Measurements from ENCODE around the gene KCTD5. TPM values are rescaled to one million over a fixed set of nuclear protein-coding genes. Genes with fewer than 3 reads are reported as not detected.
"Not testable (repeated sequence)": the region's sequence is repeated elsewhere in the genome, so short reads cannot be mapped to it uniquely, and the experiment has no call there.

KCTD5 gene
- polyA plus RNA-seq, 10 donors, result 18.5 to 22.9 (median 20.6) TPM

DNA sequence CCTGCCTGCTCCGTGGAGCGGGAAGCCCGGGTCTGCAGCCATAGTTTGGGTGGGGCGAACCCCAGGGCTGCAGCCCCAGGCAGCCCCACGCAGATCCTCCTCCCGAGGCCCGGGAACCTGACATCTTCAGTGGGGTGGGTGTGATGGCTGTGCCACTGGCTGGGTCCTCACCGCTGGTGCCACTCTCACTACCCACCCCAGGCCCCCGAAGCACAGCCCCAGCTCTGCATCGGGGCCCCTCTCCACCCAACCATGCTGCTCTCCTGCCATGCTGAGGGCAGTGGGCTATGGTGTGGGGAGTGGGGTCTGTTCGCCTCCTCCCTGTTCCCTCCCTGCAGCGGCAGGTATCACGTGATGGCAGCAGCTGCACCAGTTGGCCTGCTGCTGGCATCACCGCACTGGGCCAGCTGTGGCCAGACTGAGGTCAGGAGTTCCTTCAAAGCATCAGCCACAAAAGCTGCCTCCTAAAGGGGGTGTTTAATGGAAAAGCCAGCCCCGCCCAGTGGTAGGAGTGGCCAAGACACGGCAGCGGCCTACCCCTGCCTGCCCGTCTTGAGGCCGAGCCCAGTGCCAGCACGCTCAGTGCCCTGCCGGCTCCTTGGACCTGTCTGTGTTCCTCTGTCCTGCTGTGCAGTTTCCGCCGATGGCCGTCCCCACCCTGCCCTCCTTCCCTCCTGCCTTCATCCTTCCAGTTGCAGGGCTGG is 10.8 kb downstream of the KCTD5 start:
- peak; percentile 38 to 63 (median 40) for DNase-seq

DNA sequence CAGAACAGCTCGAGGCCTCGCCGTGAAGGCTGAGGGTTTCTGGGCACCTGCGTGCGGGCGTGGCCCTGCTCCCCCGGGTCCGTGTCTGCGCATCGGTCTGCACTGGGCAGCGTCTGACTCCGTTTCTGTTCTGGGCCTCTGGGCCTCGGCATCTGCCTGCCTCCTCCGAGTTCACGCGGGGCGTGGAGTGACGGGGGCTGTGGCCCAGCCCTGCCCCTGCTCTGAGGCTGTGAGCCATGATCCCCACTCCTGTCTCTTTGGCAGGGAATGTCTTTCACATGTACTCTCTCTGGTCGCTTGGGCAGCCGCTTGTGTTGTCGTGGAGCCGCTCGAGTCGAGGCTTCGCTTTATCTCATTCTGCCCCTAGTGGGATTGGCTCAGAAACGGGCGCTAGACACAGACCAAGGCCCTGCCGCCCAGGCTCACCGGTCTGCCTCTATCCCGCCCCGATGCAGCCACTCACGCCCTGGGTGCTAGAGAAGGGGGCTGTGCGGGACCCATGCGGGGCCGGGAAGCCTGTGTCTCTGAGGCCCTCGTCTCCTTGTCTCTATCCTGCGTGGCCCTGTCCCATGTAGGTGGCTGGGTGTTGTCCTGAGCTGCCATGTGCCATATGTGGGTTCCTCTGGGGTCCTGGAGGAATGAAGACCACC is 14.4 kb downstream of the KCTD5 start:
- DNase-seq, result not testable (repeated sequence)

DNA sequence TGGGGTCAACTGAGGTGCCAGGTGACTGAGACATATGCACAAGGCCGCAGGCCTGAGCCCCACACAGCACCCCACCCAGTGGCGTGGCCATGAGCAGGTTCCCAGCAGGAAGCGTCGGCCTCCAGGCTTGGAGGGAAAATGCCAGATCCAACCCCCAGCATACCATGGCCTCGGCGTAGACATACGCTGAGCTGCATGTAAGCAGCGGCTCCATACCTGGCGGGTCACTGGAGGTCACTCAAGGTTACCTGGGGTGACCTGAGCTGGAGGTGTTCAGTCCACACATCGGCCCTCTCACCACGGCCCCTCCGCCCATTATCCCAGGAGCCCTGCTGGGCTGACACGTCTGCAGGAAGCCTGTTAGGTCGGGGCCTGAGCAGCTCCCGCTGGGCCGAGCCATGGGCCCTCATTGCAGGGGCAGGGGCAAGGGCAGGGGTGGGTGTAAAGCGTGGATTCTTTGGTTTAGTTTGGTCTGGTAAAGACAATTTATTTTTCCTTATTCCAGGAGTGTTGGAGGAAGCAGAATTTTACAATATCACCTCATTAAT is 15.2 kb downstream of the KCTD5 start:
- DNase-seq, result no peak

DNA sequence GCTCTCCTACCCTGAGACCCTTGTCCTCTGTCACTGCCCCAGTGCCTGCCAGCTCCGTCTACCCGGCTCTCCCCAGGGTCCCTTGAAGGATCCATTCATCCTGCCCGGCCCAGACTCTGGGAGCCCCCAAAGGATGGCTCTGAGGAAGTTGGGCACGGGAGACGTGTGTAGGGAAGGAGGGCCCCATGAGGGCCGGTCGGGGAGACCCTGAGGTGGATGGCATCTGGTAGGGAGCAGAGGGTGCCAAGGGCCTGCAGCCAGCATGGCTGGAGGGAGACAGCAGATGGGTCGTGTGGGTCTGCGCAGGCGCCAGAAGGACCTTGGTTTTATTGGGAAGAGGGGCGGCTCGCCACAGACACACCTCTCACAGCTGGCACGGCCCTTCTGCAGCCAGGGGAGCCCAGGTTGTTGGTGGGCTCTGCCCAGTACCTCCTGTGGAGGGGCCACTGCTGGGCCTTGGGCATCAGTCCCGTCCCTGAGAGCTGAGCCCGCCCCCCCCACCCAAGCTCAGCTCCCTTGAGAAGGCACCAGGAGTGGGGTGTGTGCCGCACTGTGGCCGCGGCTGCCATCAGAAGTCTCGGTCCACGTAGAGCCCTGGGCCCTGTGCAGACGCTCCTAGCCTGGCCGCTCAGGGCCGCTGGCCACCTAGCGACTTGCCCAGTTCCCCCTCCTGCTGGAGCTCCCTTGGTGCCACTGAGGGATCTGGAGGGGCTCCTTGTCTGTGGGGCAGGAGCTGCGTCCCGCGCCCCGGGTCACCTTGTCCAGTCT is 16.0 kb downstream of the KCTD5 start:
- DNase-seq, result no peak

DNA sequence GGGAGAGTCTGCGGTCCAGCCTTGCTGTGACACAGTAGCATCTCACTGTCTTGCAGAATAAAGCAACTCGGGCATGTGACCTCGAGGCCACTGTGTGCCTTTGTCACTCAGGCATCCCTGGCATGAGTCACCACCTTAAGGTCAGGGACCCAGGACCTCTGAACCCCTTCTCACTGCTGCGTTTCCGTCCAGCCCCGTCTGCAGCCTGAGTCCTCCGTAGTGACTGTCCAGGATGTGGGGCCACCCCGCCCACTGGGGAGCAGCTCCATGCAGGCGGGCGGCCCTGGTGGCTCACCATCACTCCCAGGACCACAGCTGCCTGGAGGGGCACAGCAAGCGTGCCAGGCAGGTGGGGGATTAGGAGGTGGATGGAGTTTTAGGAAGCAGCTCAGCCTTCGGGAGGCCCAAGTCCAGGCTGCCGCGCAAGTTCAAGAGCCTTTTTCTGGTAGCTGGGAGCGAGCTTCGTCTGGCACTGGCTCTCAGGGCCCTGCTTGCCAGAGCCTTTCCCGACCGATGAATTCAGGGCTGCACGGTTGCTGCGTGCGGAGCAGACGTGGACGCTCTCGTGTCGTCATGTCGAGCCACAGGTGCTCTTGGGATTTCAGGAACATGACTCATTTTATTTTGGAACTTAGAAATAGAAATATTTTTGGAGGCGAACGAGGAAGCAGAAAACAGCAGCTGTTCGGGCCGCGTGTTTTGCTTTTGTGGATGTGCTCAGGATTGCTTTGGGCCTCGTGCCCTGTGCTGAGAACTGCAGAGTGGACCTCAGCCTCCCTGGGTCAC is 16.8 kb downstream of the KCTD5 start:
- DNase-seq, result no peak

DNA sequence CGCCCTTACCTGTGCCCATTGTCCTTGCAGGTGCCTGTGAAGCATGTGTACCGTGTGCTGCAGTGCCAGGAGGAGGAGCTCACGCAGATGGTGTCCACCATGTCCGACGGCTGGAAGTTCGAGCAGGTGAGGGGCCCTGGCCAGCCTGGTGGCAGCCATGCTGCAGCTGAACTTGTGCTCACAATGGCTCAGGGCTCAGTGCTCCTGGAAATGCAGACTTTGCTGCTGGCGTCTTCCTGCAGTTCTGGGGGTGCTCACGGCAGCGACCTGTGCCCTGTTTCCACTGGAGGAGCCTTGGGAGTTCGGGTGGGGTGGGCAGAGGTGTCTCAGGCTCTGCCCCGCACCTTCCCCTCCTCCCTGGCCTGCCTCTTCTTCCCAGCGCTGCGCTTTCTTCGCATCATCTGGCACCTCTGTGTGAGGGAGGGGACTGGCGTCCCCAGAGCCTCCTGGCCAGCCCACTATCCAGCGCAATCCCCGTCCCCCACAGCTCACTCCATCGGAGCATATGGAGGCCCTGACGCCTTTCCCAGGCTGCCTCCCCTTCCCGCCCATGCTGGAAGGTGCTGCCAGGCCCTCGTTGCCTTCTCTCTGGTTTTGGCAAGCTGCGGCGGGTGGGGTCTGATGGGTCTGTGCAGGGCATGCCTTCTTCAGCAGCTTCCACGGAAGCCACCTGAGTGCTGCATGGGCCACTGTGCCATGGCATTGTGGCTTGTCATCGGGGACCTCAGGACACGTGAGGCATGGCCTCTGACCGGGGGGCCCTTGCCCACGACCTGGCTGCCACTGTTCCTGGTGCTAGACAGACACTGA is 17.7 kb downstream of the KCTD5 start:
- DNase-seq, result no peak

DNA sequence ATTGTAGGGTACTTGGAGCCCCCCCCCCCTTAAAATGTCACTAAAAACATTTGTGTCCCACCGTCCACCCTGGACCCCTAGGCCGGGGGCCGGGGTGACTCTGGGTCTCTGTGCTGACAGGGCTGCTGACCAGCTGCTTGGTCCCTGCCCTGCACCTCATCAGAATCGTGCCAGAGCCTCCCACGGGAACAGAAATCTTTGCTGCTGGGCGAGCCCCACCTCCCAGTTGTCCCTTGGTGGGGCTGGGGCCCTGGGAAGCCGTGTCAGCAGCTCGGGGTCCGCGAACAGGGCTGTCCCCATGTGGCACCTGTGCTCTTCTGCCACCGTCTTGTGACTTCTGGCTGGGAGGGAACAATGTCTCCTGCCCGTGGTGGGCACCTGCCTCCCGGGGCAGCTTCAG is 18.5 kb downstream of the KCTD5 start:
- no peak for DNase-seq

DNA sequence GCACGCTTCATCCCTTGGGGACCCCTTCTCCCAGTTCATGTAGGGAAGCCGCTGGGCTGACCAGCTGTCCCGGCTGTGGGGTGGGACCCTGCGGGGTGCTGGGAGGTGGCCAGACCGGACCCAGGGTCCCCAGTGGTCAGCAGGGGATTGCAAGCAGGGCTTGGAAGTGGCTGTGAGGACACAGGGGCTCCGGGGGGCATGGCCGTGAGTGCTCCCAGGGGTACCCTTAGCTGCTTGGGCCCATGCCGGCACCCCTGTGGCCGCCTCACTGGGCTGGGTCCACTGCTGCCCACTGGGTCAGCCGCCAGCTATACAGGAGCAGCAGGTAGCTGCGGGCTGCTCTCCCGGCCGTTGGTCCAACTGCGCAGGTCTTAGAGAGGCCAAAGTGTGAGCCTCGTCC is 18.9 kb downstream of the KCTD5 start:
- DNase-seq, result no peak

DNA sequence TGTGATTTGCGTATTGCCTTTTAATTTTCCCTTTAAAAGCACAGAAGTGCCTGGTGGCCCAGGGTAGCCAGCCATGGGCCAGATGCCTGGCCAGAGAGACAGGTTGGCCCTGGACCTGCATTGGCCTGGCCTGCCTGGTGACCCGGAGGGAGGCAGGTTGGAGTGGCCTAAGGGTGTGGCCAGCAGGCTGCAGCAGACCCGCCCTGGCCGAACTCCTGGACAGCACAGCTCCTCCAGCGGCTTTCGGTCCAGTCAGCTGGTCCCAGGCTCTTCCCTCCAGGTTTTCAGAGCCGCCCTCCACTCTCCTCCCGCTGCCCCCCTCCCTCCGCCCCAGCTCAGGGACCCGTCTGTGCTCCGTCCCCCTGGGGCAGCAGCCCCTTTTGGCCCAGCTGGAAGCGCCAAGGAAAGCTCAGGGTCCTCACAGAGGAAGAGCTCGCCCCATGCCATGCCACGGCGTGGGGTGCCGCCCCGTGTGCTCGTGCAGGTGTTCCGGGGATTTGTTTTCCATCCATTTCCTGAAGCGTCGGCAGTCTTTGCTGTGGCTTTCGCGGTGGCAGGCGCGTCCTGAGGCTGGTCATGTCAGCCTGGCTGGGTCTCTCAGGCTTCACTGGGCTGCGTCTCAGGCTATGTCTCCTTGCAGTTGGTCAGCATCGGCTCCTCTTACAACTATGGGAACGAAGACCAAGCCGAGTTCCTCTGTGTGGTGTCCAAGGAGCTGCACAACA is 19.6 kb downstream of the KCTD5 start:
- no peak for DNase-seq

DNA sequence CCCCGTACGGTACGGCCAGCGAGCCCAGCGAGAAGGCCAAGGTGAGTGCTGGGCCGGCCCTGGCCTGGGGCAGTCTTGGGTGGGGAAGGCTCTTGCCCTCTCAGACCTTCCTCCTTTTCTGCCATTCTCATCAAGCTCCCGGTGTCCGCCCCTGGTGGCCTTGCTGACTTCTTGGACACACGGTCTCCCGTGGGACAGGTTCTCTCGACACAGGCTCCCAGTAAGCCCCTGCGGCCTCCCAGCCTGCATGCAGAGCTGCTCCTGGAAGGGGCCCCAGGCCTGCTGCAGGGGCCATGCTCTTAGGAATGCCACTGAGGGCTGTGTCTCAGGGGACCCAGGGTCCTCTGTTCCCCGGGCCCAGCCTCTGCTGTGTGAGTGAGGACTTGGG is 20.1 kb downstream of the KCTD5 start:
- no peak for DNase-seq

DNA sequence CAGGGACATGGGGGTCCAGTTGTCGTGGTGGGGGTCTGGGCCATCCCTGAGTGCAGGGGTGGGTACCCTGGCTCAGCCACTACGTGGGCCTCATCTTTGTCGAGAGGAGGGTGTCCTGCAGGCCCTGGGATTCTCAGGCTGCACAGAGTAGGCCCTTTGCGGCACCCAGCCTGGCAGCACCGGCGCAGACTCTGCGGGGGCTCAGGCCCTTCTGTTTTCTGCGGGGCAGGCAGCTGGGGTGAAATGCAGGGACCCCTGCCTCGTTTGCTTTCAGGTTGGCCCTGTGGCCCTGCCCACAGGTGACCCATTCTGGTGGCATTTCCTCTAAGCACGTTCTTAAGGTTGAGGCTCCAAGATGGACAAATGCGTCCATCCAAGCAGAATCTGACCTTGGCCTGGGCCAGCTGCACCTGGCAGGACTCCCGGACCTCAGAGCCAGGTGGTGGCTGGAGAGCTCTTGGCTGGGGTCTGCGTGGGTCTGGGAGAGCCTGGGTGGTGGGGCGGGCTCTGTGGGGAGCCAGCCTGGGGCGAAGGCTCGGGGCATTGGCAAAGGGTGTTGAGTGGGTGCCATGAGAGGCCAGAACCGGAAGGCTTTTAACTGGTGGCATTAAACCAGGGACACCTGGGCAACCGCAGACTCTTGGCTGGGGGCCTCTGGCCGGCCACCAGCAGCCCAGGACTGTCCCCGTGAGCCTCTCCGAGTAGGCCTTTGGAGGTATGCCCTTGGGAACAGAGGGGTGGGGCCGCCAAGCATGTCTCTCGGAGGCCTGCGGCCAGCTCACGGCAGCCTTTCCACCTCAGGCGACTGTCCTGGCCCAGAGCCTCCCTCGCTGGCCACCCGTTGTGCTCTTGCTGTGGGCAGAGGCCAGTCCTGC is 20.8 kb downstream of the KCTD5 start:
- DNase-seq, result no peak

DNA sequence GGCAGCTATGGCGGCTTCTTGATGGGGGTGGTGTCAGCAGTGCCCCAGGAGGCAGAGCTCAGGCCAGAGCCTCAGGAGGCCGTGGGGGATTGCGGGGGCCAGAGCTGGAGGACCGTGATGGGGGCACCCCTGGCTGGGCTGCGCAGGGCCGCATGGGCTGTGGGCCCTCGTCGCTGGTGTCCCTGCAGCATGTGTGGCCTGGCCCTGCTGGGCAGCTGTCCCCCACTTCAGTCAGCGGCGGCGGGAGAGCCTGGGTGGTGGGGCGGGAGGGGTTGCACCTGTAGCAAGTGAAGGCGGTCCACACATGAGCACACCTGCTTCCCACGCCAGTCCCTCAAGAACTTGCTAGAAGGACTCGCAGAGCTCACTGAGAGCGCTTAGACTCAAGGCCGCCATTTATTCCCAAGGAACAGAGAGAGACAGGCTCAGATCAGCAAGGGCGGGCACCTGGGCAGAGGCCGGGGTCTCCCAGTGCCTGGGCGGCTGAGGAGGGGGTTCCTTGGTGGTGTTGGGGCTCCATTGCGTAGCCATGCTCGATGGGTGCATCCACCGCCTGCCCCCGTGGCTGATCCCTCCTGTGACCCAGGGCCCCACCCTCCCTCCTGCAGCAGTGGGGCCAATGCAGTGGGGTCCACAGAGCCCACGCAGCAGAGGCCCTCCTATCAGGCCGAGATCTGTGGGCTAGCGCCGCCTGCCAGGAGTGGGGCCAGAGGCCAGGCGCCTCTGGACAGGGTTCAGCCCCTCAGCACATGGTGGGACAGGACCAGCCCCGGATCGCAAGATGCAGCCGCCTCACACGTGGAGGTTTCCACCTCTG is 22.1 kb downstream of the KCTD5 start:
- DNase-seq, result no peak

DNA sequence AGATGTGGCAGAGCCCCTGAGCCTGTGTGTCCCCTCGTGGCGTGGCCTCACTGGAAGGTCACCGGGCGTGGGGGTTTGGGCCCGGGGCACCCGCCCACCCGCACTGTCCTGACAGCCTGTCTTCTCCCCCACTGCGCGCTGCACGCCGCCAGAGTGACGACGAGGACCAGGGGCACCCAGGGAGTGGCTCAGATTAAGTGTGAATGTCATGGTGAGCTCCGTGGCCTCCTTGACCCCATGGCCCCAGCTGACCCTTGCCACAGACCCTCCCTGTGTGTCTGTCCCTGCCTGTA is 22.6 kb downstream of the KCTD5 start:
- DNase-seq, result no peak

DNA sequence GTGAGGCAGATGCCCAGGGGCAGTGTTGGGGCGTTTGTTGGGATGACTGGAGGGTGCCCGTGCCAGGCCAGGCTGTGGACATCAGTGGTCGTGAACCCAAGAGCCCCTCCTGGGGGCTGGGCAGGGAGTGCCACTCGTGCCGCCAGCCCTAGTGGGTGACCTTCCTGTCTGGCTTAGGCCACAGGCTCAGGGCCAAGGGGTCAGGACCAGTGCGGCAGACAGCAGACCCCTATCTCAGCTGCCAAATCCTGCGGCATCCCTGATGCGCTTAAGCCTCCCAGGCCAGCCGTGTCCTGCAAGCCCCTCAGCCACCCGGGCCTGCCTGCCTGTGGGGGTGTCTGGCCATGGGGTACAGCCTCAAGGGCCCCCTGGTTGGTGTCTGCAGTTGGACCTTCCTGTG is 23.0 kb downstream of the KCTD5 start:
- no peak for DNase-seq

DNA sequence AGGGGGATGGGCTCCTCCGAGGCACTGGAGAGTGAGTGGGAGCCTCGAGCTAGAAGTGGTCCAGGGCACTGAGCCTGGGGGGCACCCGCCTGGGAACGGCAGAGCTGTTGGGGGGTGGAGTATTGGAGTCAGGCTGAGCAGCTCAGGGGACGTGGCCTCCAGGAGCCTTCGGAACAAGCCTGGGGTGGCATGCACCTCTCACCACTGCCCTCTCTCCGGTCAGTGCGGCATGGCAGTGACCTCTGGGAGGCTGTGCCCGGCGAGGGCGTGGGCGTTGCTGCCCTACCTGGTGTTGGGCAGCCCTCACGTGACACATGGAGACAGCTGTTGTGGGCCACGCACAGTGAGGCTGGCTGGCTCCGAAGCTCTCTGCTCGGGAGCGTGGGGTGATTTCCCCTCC is 23.8 kb downstream of the KCTD5 start:
- no peak for DNase-seq

DNA sequence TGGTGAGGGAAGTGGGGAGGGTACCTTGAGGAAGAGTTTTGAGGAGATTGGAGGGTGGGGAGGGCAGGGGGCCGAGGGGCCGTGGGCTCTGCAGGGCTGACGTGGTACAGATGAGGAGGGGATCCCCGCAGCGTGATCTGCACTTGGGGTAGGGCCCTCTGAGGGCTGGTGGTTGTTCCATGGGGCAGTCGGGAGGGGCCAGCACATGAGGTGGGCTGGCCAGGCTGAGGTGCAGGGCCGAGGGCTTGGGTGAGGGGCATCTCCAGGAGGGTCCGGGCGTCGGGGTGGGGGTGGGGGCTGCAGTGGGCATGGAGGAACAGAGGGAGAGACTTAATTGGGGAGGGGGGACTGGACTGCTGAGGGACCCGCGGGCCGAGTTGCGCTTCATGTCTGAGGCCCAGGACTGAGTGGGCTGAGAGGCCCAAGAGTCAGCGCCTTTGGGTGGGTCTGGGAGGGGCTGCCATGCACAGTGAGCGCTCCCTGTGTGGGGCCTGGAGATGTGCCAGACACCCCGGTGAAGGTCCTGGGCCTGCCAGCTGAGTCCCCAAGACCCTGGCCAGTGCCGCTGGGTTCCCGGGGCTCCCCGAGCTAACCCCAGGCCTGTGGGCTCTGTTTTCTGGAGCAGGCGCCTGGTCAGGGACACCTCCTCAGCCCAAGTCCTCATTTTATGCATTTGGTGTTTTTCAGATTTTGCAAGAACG is 24.4 kb downstream of the KCTD5 start:
- DNase-seq, result no peak

DNA sequence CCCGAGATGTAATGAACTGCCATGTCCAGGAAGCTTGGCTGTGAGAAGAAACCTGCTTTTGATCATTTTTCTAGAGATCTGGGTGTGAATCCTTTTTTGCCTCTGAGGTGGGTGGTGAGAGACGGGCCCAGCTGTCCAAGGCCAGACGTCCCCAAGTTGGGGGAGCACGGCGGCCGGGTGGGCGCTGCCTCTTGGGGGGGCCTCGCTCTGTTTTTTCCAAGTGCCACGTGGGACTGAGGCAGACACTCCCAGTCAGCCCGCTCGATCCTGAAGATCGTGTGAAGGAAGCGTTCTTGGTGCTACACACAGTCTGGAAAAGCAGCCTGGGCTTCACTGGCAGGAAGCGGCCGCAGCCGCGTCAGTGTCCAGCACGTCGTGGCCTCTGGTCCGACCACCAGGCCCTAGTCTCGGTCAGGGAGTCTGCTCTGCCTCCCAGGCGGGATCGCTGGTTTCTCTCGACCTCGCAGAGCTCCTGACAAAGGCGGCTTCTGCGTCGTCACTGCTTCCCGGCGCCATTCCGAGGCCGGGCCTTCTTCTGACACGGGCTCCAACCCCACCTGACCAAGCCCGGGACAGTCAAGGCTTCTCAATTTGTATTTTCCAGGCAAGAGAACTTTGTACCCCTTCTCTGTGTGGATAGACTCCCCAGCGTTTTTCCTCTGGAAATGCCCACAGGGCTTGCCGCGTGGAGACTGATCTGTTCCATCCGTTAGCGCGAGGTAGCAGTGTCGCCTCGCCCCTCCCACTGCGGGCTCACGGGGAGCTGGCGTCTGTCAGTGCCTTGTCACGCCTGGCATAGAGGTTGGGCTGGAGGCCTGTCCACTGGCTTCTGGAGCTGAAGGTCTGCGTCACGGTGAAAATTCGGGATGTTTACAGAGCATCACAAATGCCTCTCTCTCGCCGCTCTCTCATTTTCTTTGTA is 25.3 kb downstream of the KCTD5 start:
- DNase-seq, result no peak
